HepG2 (cell line): ENCODE results near the gene VARS1. TPM values are rescaled to one million over a fixed set of nuclear protein-coding genes. Genes with fewer than 3 reads are reported as not detected.

ENCODE experiments used
- ATF7 ChIP-seq, 2 experiments: fragments of 450-650 bp in 1 of 2; sonication (generic) in 1 of 2; formaldehyde crosslinking in 1 of 2; IDR thresholded peaks; 2 replicates each; pipeline versions ENCODE4 v1.4.0 to v1.6.1; 2016 to 2020; ENCODE audit warnings: antibody characterized with exemption in 1 of 2, mild to moderate bottlenecking in 1 of 2, missing genetic modification reagents in 1 of 2
- BATF2 ChIP-seq: sonication (generic); formaldehyde crosslinking; IDR thresholded peaks from 2 replicates; pipeline ENCODE4 v1.8.0; 2022; ENCODE audit warnings: mild to moderate bottlenecking, missing genetic modification reagents, moderate library complexity
- CCAR2 ChIP-seq: fragments of 200-400 bp; formaldehyde crosslinking; optimal IDR thresholded peaks from 2 replicates; pipeline ENCODE3; 2018; ENCODE audit warnings: low read depth, mild to moderate bottlenecking, low read length, moderate library complexity
- CEBPG ChIP-seq: IDR thresholded peaks from 2 replicates; pipeline ENCODE4 v1.6.1; 2016
- CENPBD1 ChIP-seq: sonication (generic); formaldehyde crosslinking; IDR thresholded peaks from 2 replicates; pipeline ENCODE4 v1.8.0; 2022; ENCODE audit warnings: missing genetic modification reagents, low read depth, mild to moderate bottlenecking, borderline replicate concordance
- EED ChIP-seq: sonication (generic); formaldehyde crosslinking; IDR thresholded peaks from 2 replicates; pipeline ENCODE4 v1.5.0; 2020; ENCODE audit warnings: mild to moderate bottlenecking, missing genetic modification reagents
- GFI1 ChIP-seq: sonication (generic); formaldehyde crosslinking; IDR thresholded peaks from 2 replicates; pipeline ENCODE4 v1.5.0; 2020; ENCODE audit warnings: missing genetic modification reagents, mild to moderate bottlenecking, borderline replicate concordance
- HINFP ChIP-seq: sonication (generic); formaldehyde crosslinking; IDR thresholded peaks from 2 replicates; pipeline ENCODE4 v1.4.0; 2020; ENCODE audit warnings: low read depth, mild to moderate bottlenecking, missing genetic modification reagents
- HNF4A ChIP-seq: sonication (generic); formaldehyde crosslinking; IDR thresholded peaks from 2 replicates; pipeline ENCODE4 v1.4.0; 2020; ENCODE audit warnings: missing genetic modification reagents
- MTERF4 ChIP-seq: sonication (generic); formaldehyde crosslinking; IDR thresholded peaks from 2 replicates; pipeline ENCODE4 v1.8.0; 2023; ENCODE audit warnings: mild to moderate bottlenecking, missing genetic modification reagents
- PAF1 ChIP-seq: IDR thresholded peaks from 2 replicates; pipeline ENCODE4 v1.6.1; 2016; ENCODE audit warnings: missing genetic modification reagents, missing compliant biosample characterization
- PHF20 ChIP-seq: sonication (generic); formaldehyde crosslinking; IDR thresholded peaks from 2 replicates; pipeline ENCODE4 v1.5.0; 2020; ENCODE audit warnings: mild to moderate bottlenecking, missing genetic modification reagents
- POGK ChIP-seq: sonication (generic); formaldehyde crosslinking; conservative IDR thresholded peaks from 2 replicates; pipeline ENCODE4 v1.8.0; 2022; ENCODE audit warnings: mild to moderate bottlenecking, moderate library complexity, missing genetic modification reagents
- POLR2AphosphoS5 ChIP-seq: IDR thresholded peaks from 2 replicates; pipeline ENCODE4 v1.6.1; 2012; ENCODE audit warnings: low read depth, low read length
- PRPF4 ChIP-seq: fragments of 200-400 bp; formaldehyde crosslinking; IDR thresholded peaks from 2 replicates; pipeline ENCODE4 v1.6.1; 2016; ENCODE audit warnings: low read length, low read depth; ENCODE audit not compliant: poor library complexity, severe bottlenecking
- SOX13 ChIP-seq, 3 experiments: fragments of 450-650 bp in 1 of 3; sonication (generic) in 1 of 3; formaldehyde crosslinking in 1 of 3; IDR thresholded peaks in 2 of 3; conservative IDR thresholded peaks in 1 of 3; 2 replicates each; pipeline versions ENCODE4 v1.5.0 to v1.6.1; 2016 to 2020; ENCODE audit warnings: antibody characterized with exemption in 1 of 3, mild to moderate bottlenecking in 1 of 3, missing compliant biosample characterization in 1 of 3, missing genetic modification reagents in 1 of 3, moderate library complexity in 1 of 3
- TCF7 ChIP-seq: sonication (generic); IDR thresholded peaks from 2 replicates; pipeline ENCODE4 v1.6.1; 2016; ENCODE audit warnings: antibody characterized with exemption, low read depth
- TCF7L2 ChIP-seq: IDR thresholded peaks from 2 replicates; pipeline ENCODE4 v1.6.1; 2011; ENCODE audit warnings: mild to moderate bottlenecking, low read depth, low read length, moderate library complexity
- ZFP36L1 ChIP-seq: sonication (generic); formaldehyde crosslinking; IDR thresholded peaks from 2 replicates; pipeline ENCODE4 v1.8.0; 2022; ENCODE audit warnings: mild to moderate bottlenecking, missing genetic modification reagents, moderate library complexity
- ZNF121 ChIP-seq: sonication (generic); formaldehyde crosslinking; IDR thresholded peaks from 2 replicates; pipeline ENCODE4 v1.5.0; 2020; ENCODE audit warnings: mild to moderate bottlenecking, missing genetic modification reagents
- ZNF264 ChIP-seq: sonication (generic); formaldehyde crosslinking; IDR thresholded peaks from 2 replicates; pipeline ENCODE4 v1.4.0; 2020; ENCODE audit warnings: missing genetic modification reagents
- ZNF513 ChIP-seq: sonication (generic); formaldehyde crosslinking; conservative IDR thresholded peaks from 2 replicates; pipeline ENCODE4 v1.5.0; 2020; ENCODE audit warnings: missing genetic modification reagents
- ZNF766 ChIP-seq: sonication (generic); formaldehyde crosslinking; IDR thresholded peaks from 2 replicates; pipeline ENCODE4 v1.5.0; 2020; ENCODE audit warnings: missing genetic modification reagents, borderline replicate concordance
- polyA plus RNA-seq, 8 experiments: library from polyadenylated mRNA; depleted of rRNA in 3 of 8; stranded (reverse) in 7 of 8; unstranded in 1 of 8; fragments of >200 nt; fragmentation: Illumina TruSeq in 4 of 8; extraction: Trizol in 4 of 8; gene quantifications; 2 replicates each; pipeline versions ENCODE4 v1.2.1 to v1.2.3, GENCODE V29; 2011 to 2016; ENCODE audit warnings: low read depth in 4 of 8, missing spikeins in 1 of 8, mixed read lengths in 1 of 8; ENCODE audit not compliant: insufficient read depth in 1 of 8
- total RNA-seq, 5 experiments: library from RNA; depleted of rRNA; stranded (reverse); fragments of >200 nt; fragmentation: Illumina TruSeq; extraction: Trizol; gene quantifications; 2 replicates each; pipeline ENCODE4 v1.2.3, GENCODE V29; 2016; ENCODE audit warnings: low read depth in 1 of 5

VARS1 gene
- total and polyA plus RNA-seq, 2 of the 13 experiments (the other 11 are each of a cell fraction or from before 2014, with no cell fraction given): 14.7 to 56.1 TPM

- no peak for TF ChIP-seq PHF20 (CRISPR knock-in tag)
- peak; percentile 50; the same call in 1 of the 2 replicates for TF ChIP-seq HINFP (CRISPR knock-in tag)
- TF ChIP-seq ZFP36L1 (CRISPR knock-in tag): no peak
- no peak for TF ChIP-seq ZNF513 (CRISPR knock-in tag)
- TF ChIP-seq PAF1 (CRISPR knock-in tag): no peak
- TF ChIP-seq TCF7: no peak
- TF ChIP-seq TCF7L2: no peak
- TF ChIP-seq BATF2 (CRISPR knock-in tag): no peak
- TF ChIP-seq CENPBD1 (CRISPR knock-in tag): no peak
- no peak for TF ChIP-seq SOX13 (IDR thresholded peaks at IDR 0.05)
- TF ChIP-seq SOX13 (CRISPR knock-in tag; conservative IDR thresholded peaks at IDR 0.05 in 1 of 2, IDR thresholded peaks at IDR 0.05 in 1 of 2): peak in 1 of 2 experiments; percentile 41; a peak in 1 of 4 replicates
- no peak for TF ChIP-seq EED (CRISPR knock-in tag)
- no peak for TF ChIP-seq ZNF121 (CRISPR knock-in tag)
- no peak for TF ChIP-seq HNF4A (CRISPR knock-in tag)
- no peak for TF ChIP-seq ZNF766
- TF ChIP-seq ZNF264 (CRISPR knock-in tag): no peak
- no peak for TF ChIP-seq ATF7 (IDR thresholded peaks at IDR 0.05)
- no peak for TF ChIP-seq ATF7 (CRISPR knock-in tag; IDR thresholded peaks at IDR 0.05)
- no peak for TF ChIP-seq PRPF4
- TF ChIP-seq CEBPG (CRISPR knock-in tag): 0 out of 2 replicates have a peak, but pooled peaks have one; percentile 19
- peak; percentile 49; the same call in 1 of the 2 replicates for TF ChIP-seq POGK
- TF ChIP-seq POLR2AphosphoS5: no peak
- no peak for TF ChIP-seq GFI1 (CRISPR knock-in tag)
- TF ChIP-seq CCAR2: no peak
- TF ChIP-seq MTERF4 (CRISPR knock-in tag): no peak
Measured at GRCh38 chr6:31769684-31770371, 25.7 kb downstream of the VARS1 start (continued).
